Right lobe of liver (tissue), 6 donors: ENCODE results near the gene MICA. TPM values are rescaled to one million over a fixed set of nuclear protein-coding genes. Genes with fewer than 3 reads are reported as not detected.

Source experiments
- ATAC-seq, 4 donors: fragments of 200-7000 bp; cut with Tn5 transposase; one replicate each; pipeline ENCODE4 v1.9.1; 2020; ENCODE audit warnings: mild to moderate bottlenecking in 4 of 4, moderate library complexity in 4 of 4
- DNase-seq, 3 donors: peaks; one replicate each; pipeline ENCODE4 v3.0.0-alpha.2; 2020
- H3K27ac ChIP-seq, 3 donors: fragments of 200-600 bp; one replicate each; pipeline ENCODE4 v1.8.0; 2022
- H3K27me3 ChIP-seq, 2 donors: fragments of 200-600 bp; one replicate each; pipeline ENCODE4 v1.8.0; 2022
- H3K36me3 ChIP-seq, 4 donors: fragments of 200-600 bp; sonication (generic) in 1 of 4; one replicate each; pipeline versions ENCODE4 v1.5.1 to v1.8.0; 2017 to 2022; ENCODE audit warnings: control low read depth in 1 of 4
- H3K4me1 ChIP-seq, 4 donors: fragments of 200-600 bp; sonication (generic) in 1 of 4; one replicate each; pipeline versions ENCODE4 v1.5.1 to v1.8.0; 2017 to 2022; ENCODE audit warnings: control low read depth in 1 of 4
- H3K4me3 ChIP-seq, 3 donors: fragments of 200-600 bp; one replicate each; pipeline ENCODE4 v1.8.0; 2022
- H3K9me3 ChIP-seq, 4 donors: fragments of 200-600 bp; sonication (generic) in 1 of 4; one replicate each; pipeline versions ENCODE4 v1.5.1 to v1.8.0; 2017 to 2022; ENCODE audit warnings: control low read depth in 1 of 4
- POLR2A ChIP-seq: fragments of 450-650 bp; IDR thresholded peaks from one replicate; pipeline ENCODE4 v1.6.1; 2017; ENCODE audit warnings: antibody characterized with exemption, mild to moderate bottlenecking
- WGBS: methylation state at CpG from one replicate; pipeline ENCODE4 v1.1.6; 2018; ENCODE audit warnings: low coverage, low lambda C conversion rate; ENCODE audit not compliant: insufficient coverage; ENCODE audit errors: missing lambda C conversion rate; 5-methylcytosine and 5-hydroxymethylcytosine counted together
- intact Hi-C, 2 donors: fragments of 100-400 bp; cut with DNase I; formaldehyde crosslinking; loops; one replicate each; pipeline versions ENCODE4 v1.11.2 to v1.14.1; 2022
- total RNA-seq, 6 experiments: library from RNA; depleted of rRNA in 2 of 6; stranded (reverse); fragments of >200 nt in 2 of 6; fragmentation: NEBNext Ultra II Directional in 3 of 6; extraction: Animal tissue kit (Norgen Biotek cat#: 25700) in 3 of 6; gene quantifications; one replicate each; pipeline versions ENCODE4 v1.1.0 to v1.2.4, GENCODE V29; 2016 to 2023
- TF ChIP-seq, protein P1 (sequence below), 4 donors: fragments of 200-600 bp in 3 of 4; fragments of 450-650 bp in 1 of 4; IDR thresholded peaks; one replicate each; pipeline versions ENCODE4 v1.5.1 to v1.8.0; 2016 to 2022; ENCODE audit warnings: antibody characterized with exemption in 4 of 4, mild to moderate bottlenecking in 2 of 4
- donor health status: DM: no; HTN: yes; CAD: no.
- donor health status: DM: no; HTN: no; CAD: no.
- donor health status: DM: no; HTN: no; CAD: no.
- donor health status: DM: no; HTN: yes; CAD: no.
- donor health status: DM: no; HTN: yes; CAD: no.

MICA gene
- total RNA-seq, 6 experiments from 2014 or later, result 2.5 to 10.9 (median 6.1) TPM

DNA sequence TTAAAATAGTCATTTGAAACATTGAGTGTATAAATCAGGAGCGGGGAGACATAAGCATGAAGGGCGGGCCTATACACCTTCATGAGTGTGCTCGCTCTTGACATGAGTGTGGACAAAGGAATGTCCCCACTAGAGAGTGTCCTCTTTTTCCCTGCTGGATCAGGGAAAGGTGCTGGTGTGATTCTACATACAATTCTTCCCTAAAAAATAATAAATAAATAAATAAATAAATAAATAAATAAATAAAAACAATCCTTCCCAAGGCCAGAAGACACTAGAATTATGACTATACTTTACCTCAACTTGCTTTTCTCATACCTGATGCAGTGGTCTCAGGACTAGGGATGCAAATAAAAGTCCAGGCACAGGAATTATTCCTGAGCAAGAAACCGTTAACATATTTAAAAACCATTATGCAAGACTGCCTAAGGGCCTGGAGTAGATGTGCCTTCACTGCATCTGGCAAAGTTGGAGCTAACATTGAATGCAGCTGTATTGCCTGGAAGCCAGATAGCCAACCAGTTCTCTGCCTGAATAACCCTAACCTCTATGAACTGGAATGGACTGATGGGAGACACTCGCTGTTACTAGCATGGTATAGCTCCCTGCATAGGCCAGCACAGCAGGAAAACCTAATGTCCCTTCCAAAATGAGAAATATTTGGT lies 57.1 kb downstream of the MICA start:
- Histone ChIP-seq H3K9me3 (no peaks in the 10 kb centered on the region), H3K27me3 (no peaks in the 10 kb centered on the region), H3K4me3 (no peak overlapping the region), H3K36me3 (no peaks in the 10 kb centered on the region), H3K4me1 (peaks cover 0 to 8% (median 0%) of the 10 kb centered on the region in 4 donors), H3K27ac (no peak overlapping the region)
- TF ChIP-seq, protein P1, sequence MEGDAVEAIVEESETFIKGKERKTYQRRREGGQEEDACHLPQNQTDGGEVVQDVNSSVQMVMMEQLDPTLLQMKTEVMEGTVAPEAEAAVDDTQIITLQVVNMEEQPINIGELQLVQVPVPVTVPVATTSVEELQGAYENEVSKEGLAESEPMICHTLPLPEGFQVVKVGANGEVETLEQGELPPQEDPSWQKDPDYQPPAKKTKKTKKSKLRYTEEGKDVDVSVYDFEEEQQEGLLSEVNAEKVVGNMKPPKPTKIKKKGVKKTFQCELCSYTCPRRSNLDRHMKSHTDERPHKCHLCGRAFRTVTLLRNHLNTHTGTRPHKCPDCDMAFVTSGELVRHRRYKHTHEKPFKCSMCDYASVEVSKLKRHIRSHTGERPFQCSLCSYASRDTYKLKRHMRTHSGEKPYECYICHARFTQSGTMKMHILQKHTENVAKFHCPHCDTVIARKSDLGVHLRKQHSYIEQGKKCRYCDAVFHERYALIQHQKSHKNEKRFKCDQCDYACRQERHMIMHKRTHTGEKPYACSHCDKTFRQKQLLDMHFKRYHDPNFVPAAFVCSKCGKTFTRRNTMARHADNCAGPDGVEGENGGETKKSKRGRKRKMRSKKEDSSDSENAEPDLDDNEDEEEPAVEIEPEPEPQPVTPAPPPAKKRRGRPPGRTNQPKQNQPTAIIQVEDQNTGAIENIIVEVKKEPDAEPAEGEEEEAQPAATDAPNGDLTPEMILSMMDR (IDR thresholded peaks at IDR 0.05), result no peak
- ATAC-seq, result no peak
- no peak for DNase-seq
- WGBS, result 100% methylated on average over 5 of the region's 5 CpGs
- intact Hi-C loops, result no loop called here

GRCh38 chr6:31462026-31462963 lies 58.9 kb downstream of the MICA start:
- TF ChIP-seq, protein P1 (IDR thresholded peaks at IDR 0.05), result no peak
- no peak for TF ChIP-seq POLR2A
- intact Hi-C loops, result no loop called here
- Histone ChIP-seq H3K27me3 (no peaks in the 10 kb centered on the region), H3K9me3 (no peaks in the 10 kb centered on the region), H3K36me3 (no peaks in the 10 kb centered on the region), H3K27ac (peak overlapping the region; percentile 38 to 66 (median 59)), H3K4me3 (peak overlapping the region; percentile 52 to 55 (median 52)), H3K4me1 (peaks cover 0 to 8% (median 0%) of the 10 kb centered on the region in 4 donors)
- ATAC-seq, result peak in 1 of 4 donors; percentile 17
- 66% methylated on average over 8 of the region's 11 CpGs for WGBS
- DNase-seq, result no peak

DNA sequence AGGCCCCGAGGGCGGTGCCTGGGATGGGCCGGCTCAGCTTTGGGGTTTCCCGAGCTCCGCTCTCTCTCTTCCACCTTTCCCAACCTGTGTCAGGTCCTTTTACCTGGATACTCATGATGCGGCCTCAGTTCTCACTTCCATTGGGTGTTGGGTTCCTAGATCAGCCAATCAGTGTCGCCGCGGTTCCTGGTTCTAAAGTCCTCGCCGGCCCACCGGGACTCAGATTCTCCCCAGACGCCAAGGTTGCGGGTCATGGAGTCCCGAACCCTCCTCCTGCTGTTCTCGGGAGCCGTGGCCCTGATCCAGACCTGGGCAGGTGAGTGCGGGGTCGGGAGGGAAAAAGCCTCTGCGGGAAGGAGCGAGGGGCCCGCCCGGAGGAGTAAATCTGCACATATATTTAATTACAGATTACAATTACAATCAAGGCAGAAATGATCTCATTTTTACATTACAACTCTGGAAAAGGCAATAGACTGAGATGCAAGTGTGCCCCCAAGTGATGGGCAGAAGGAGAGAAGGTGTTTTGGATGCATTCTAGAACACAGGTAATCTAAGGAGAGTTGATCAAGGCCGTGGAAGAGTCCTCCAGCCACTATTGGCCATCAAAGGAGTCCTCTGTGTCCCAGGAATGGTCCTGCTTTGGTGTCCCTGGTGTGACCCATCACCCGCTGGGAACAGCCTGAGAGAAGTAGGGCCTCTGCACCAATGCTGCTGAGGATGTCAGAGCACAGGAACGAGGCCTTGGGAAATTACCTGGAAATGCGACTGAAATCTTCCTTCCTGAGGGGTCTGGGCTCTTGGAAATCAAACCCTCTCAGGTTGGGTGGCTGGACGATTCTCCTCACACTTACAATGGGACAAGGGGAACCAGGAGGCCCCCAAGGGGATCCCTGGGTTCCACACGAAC lies 59.8 kb downstream of the MICA start:
- peak; percentile 98 to 99 (median 98) for ATAC-seq
- H3K4me1 ChIP-seq, result peaks cover 0 to 8% (median 0%) of the 10 kb centered on the region in 4 donors

More for the DNA sequence above, 59.8 kb downstream of the MICA start:
- peak; percentile 87 to 93 (median 90) for DNase-seq
- H3K27ac ChIP-seq, result peak overlapping the region; percentile 38 to 71 (median 66)
- 7% methylated on average over 19 of the region's 29 CpGs for WGBS
- TF ChIP-seq POLR2A, result peak; percentile 94
- TF ChIP-seq, protein P1 (IDR thresholded peaks at IDR 0.05), result no peak
- H3K27me3 ChIP-seq, result no peaks in the 10 kb centered on the region
- peak overlapping the region; percentile 52 to 55 (median 52) for H3K4me3 ChIP-seq
- no peaks in the 10 kb centered on the region for H3K9me3 ChIP-seq
- intact Hi-C loops, result no loop called here
- H3K36me3 ChIP-seq, result no peaks in the 10 kb centered on the region
